ENCODE measurements around the gene AUTS2. TPM values are rescaled to one million over a fixed set of nuclear protein-coding genes. Genes with fewer than 3 reads are reported as not detected.
A peak's percentile ranks its signal among the peaks of the same experiment; 100 is the strongest.

Gene AUTS2
- total and polyA plus RNA-seq, 2 experiments from 2014 or later, result 32.0 to 91.0 TPM

DNA sequence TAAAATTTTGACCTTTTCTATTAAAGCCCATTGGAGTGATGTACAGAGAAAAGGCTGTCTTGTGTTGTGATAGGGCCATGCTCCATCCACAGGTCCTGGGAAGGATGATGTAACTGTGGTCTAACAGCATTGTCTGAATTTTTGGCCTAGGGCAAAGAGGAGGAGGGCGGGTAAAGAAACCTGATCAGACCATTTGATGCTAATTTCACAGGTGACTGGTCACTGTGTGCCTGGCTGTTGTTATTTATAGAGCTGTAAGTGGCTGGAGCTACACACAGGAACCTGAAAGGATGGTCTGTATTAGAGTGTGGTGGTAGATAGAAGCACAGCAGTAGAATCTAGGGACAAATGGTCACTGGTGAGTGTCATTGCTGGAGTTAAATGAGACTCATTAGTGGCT is 182.1 kb downstream of the AUTS2 start:
- no peak overlapping the region for H2AFZ ChIP-seq
- DNase-seq (ENCODE audit: low spot score) (peak; percentile 80), ATAC-seq (peak; percentile 87)
- H3K4me1 ChIP-seq (ENCODE audit: insufficient read depth), result peaks cover 18% of the 10 kb centered on the region
- Mint-ChIP-seq H3K27ac (no peak overlapping the region), H3K4me1 (peaks cover 15% of the 10 kb centered on the region), H3K4me3 (no peak overlapping the region), H3K27me3 (ENCODE audit: insufficient read depth, low read depth, poor library complexity) (no peaks in the 10 kb centered on the region), H3K9me3 (no peaks in the 10 kb centered on the region), H3K36me3 (ENCODE audit: low read depth) (no peaks in the 10 kb centered on the region)
- H3K27ac ChIP-seq (ENCODE audit: low read depth), result no peak overlapping the region
- TF ChIP-seq JUNB (IDR thresholded peaks at IDR 0.05; ENCODE audit: unreplicated experiment) (no peak), EZH2phosphoT487 (IDR thresholded peaks at IDR 0.05; ENCODE audit: unreplicated experiment) (no peak), CREB1 (CRISPR knock-in tag; IDR thresholded peaks at IDR 0.05; ENCODE audit: low read depth) (no peak)
- no peaks in the 10 kb centered on the region for H3K9me2 ChIP-seq (ENCODE audit: insufficient read depth)
- no peaks in the 10 kb centered on the region for H3K27me3 ChIP-seq (ENCODE audit: insufficient read depth)
- H3K4me2 ChIP-seq, result peak overlapping the region; percentile 24; the same call in 1 of the 2 replicates
- H4K20me1 ChIP-seq (replicated peaks; ENCODE audit: insufficient read depth), result no peaks in the 10 kb centered on the region
- no peaks in the 10 kb centered on the region for H3K36me3 ChIP-seq (ENCODE audit: insufficient read depth)
- H3F3A ChIP-seq (replicated peaks; ENCODE audit: low read depth), result no peaks in the 10 kb centered on the region
- no peak overlapping the region for H3K4me3 ChIP-seq
- H3K79me2 ChIP-seq (replicated peaks; ENCODE audit: insufficient read depth), result no peaks in the 10 kb centered on the region

DNA sequence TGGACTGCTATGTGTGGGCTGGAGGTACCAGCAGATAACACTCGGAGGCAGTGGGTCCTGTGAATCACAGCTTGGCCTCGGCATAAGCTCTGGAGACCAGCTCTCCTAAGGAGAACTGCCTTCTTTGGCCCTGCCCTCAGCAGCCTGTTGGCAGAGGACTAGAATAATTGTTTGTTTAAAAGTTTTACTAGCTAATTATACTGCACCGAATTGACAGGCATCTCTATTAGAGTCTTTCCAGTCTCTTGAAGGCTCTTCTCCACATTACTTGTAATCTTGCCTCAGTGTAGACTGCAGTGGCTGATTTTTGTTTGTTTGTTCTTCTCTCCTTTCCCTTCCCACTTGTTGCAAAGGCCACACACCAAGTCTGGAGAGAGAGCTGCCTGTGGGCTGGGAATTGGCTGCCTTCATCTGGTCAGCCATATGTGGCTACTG is 183.2 kb downstream of the AUTS2 start:
- no peaks in the 10 kb centered on the region for H3K79me2 ChIP-seq (replicated peaks; ENCODE audit: insufficient read depth)
- no peaks in the 10 kb centered on the region for H3F3A ChIP-seq (replicated peaks; ENCODE audit: low read depth)
- Mint-ChIP-seq H3K4me3 (no peak overlapping the region), H3K27me3 (ENCODE audit: insufficient read depth, low read depth, poor library complexity) (no peaks in the 10 kb centered on the region), H3K9me3 (no peaks in the 10 kb centered on the region), H3K27ac (no peak overlapping the region), H3K36me3 (ENCODE audit: low read depth) (no peaks in the 10 kb centered on the region), H3K4me1 (peaks cover 15% of the 10 kb centered on the region)
- no peak overlapping the region for H2AFZ ChIP-seq
- no peaks in the 10 kb centered on the region for H4K20me1 ChIP-seq (replicated peaks; ENCODE audit: insufficient read depth)
- H3K9me2 ChIP-seq (ENCODE audit: insufficient read depth), result no peaks in the 10 kb centered on the region
- H3K36me3 ChIP-seq (ENCODE audit: insufficient read depth), result no peaks in the 10 kb centered on the region
- ATAC-seq (peak; percentile 55), DNase-seq (ENCODE audit: low spot score) (no peak)
- 0 out of 2 replicates have a peak overlapping the region, but pooled peaks have one; percentile 3 for H3K27ac ChIP-seq (ENCODE audit: low read depth)
- peak overlapping the region; percentile 24; the same call in 1 of the 2 replicates for H3K4me2 ChIP-seq
- no peaks in the 10 kb centered on the region for H3K27me3 ChIP-seq (ENCODE audit: insufficient read depth)
- H3K4me3 ChIP-seq, result no peak overlapping the region
- TF ChIP-seq CREB1 (CRISPR knock-in tag; IDR thresholded peaks at IDR 0.05; ENCODE audit: low read depth), result no peak
- TF ChIP-seq STAT1 (IDR thresholded peaks at IDR 0.05; ENCODE audit: unreplicated experiment), result no peak
- no peak for TF ChIP-seq NANOG (IDR thresholded peaks at IDR 0.05; ENCODE audit: borderline replicate concordance)
- TF ChIP-seq, protein P1, sequence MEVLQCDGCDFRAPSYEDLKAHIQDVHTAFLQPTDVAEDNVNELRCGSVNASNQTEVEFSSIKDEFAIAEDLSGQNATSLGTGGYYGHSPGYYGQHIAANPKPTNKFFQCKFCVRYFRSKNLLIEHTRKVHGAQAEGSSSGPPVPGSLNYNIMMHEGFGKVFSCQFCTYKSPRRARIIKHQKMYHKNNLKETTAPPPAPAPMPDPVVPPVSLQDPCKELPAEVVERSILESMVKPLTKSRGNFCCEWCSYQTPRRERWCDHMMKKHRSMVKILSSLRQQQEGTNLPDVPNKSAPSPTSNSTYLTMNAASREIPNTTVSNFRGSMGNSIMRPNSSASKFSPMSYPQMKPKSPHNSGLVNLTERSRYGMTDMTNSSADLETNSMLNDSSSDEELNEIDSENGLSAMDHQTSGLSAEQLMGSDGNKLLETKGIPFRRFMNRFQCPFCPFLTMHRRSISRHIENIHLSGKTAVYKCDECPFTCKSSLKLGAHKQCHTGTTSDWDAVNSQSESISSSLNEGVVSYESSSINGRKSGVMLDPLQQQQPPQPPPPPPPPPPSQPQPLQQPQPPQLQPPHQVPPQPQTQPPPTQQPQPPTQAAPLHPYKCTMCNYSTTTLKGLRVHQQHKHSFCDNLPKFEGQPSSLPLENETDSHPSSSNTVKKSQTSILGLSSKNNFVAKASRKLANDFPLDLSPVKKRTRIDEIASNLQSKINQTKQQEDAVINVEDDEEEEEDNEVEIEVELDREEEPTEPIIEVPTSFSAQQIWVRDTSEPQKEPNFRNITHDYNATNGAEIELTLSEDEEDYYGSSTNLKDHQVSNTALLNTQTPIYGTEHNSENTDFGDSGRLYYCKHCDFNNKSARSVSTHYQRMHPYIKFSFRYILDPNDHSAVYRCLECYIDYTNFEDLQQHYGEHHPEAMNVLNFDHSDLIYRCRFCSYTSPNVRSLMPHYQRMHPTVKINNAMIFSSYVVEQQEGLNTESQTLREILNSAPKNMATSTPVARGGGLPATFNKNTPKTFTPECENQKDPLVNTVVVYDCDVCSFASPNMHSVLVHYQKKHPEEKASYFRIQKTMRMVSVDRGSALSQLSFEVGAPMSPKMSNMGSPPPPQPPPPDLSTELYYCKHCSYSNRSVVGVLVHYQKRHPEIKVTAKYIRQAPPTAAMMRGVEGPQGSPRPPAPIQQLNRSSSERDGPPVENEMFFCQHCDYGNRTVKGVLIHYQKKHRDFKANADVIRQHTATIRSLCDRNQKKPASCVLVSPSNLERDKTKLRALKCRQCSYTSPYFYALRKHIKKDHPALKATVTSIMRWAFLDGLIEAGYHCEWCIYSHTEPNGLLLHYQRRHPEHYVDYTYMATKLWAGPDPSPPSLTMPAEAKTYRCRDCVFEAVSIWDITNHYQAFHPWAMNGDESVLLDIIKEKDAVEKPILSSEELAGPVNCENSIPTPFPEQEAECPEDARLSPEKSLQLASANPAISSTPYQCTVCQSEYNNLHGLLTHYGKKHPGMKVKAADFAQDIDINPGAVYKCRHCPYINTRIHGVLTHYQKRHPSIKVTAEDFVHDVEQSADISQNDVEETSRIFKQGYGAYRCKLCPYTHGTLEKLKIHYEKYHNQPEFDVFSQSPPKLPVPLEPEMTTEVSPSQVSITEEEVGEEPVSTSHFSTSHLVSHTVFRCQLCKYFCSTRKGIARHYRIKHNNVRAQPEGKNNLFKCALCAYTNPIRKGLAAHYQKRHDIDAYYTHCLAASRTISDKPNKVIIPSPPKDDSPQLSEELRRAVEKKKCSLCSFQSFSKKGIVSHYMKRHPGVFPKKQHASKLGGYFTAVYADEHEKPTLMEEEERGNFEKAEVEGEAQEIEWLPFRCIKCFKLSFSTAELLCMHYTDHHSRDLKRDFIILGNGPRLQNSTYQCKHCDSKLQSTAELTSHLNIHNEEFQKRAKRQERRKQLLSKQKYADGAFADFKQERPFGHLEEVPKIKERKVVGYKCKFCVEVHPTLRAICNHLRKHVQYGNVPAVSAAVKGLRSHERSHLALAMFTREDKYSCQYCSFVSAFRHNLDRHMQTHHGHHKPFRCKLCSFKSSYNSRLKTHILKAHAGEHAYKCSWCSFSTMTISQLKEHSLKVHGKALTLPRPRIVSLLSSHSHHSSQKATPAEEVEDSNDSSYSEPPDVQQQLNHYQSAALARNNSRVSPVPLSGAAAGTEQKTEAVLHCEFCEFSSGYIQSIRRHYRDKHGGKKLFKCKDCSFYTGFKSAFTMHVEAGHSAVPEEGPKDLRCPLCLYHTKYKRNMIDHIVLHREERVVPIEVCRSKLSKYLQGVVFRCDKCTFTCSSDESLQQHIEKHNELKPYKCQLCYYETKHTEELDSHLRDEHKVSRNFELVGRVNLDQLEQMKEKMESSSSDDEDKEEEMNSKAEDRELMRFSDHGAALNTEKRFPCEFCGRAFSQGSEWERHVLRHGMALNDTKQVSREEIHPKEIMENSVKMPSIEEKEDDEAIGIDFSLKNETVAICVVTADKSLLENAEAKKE (CRISPR knock-in tag; IDR thresholded peaks at IDR 0.05), result no peak
- H3K4me1 ChIP-seq (ENCODE audit: insufficient read depth), result peaks cover 18% of the 10 kb centered on the region

Data from GM23338 (cell line).